GM12873 (cell line): ENCODE results near the gene ZNF780B.

Experiments used
- CTCF ChIP-seq: IDR thresholded peaks from 2 replicates; pipeline ENCODE4 v1.5.1; 2012; ENCODE audit warnings: low read depth, mild to moderate bottlenecking, moderate library complexity, low read length, control low read depth; ENCODE audit not compliant: insufficient read depth; ENCODE audit errors: missing control alignments

ZNF780B gene

DNA sequence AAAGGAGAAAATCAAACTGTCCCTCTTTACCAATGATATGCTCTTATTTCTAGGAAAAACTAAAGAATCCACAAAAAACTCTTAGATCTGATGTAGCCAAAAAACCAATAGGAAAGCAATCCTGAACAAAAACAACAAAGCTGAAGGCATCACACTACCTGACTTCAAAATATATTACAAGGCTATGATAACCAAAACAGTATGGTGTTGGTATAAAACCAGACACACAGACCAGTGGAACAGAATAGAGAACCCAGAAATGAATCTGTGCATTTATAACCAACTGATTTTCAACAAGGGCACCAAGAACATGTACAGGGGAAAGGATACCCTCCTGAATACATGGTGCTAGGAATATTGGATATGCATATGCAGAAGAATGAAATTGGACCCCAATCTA lies 68.9 kb downstream of the ZNF780B start:
- TF ChIP-seq CTCF = no peak

DNA sequence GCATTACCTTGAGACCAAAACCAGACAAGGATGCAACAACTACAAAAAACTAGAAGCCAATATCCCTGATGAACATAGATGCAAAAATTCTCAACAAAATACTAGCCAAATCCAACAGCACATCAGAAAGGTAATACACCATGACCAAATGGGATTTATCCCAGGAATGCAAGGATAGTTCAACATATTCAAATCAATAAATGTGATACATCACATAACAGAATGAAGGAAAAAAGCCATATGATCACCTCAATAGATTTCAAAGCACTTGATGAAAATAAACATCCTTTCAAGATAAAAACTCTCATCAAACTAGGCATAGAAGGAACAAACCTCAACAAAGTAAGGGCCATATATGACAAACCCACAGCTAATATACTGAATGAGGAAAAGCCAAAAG lies 69.4 kb downstream of the ZNF780B start:
- no peak for TF ChIP-seq CTCF

- no peak for TF ChIP-seq CTCF
These were observed 72.2 kb downstream of the ZNF780B start for GRCh38 chr19:39983695-39984300.

DNA sequence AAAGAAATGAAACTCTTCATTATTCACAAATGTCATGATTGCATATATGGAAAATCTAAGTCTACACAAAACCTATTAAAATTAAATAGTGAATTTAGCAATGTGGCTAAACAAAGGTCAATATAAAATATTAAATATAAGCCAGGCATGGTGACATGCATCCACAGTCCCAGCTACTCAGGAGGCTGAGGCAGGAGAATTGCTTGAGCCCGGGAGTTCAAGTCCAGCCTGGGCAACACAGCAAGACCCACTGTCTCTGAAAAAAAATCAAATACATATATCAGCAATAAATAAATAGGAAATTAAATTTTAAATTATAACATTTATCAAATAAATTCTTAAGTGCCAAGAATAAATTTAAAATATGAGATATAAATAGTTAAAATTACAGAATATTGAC lies 73.1 kb downstream of the ZNF780B start:
- TF ChIP-seq CTCF = no peak
